Astrocyte of the spinal cord (primary cell): ENCODE results near the gene ACKR1.

Experiments
- DNase-seq: peaks from one replicate; pipeline ENCODE4 v3.0.0; 2011; ENCODE audit warnings: low read depth, low spot score
- H3K4me3 ChIP-seq: 2 replicates; pipeline ENCODE4 v1.5.1; 2011; ENCODE audit warnings: low read depth, mild to moderate bottlenecking, low read length, moderate library complexity
- CTCF ChIP-seq: IDR thresholded peaks from 2 replicates; pipeline ENCODE4 v1.5.1; 2012; ENCODE audit warnings: low read depth, mild to moderate bottlenecking, low read length, inconsistent platforms
- in situ Hi-C: cut with HindIII; loops from 2 replicates; pipeline ENCODE4 v1.10.0; 2017; ENCODE audit warnings: low sequenced_read_pairs

ACKR1 gene

GRCh38 chr1:159218649-159219636 is 14.3 kb downstream of the ACKR1 start:
- H3K4me3 ChIP-seq: no peak overlapping the region
- no peak for DNase-seq
- no peak for TF ChIP-seq CTCF
- in situ Hi-C loops: no loop called here

GRCh38 chr1:159222075-159222865 is 17.6 kb downstream of the ACKR1 start:
- no peak for TF ChIP-seq CTCF
- in situ Hi-C loops: no loop called here
- H3K4me3 ChIP-seq: no peak overlapping the region
- no peak for DNase-seq

- DNase-seq: no peak
- in situ Hi-C loops: no loop called here
- no peak for TF ChIP-seq CTCF
- no peak overlapping the region for H3K4me3 ChIP-seq
Observed at GRCh38 chr1:159223004-159223403, 18.3 kb downstream of the ACKR1 start.

- TF ChIP-seq CTCF: no peak
- DNase-seq: no peak
- in situ Hi-C loops: no loop called here
- no peak overlapping the region for H3K4me3 ChIP-seq
Observed at GRCh38 chr1:159228554-159228953, 23.9 kb downstream of the ACKR1 start.

- no peak for DNase-seq
- H3K4me3 ChIP-seq: no peak overlapping the region
- in situ Hi-C loops: no loop called here
- no peak for TF ChIP-seq CTCF
Observed at GRCh38 chr1:159229260-159229885, 24.7 kb downstream of the ACKR1 start.

- no peak for TF ChIP-seq CTCF
- in situ Hi-C loops: no loop called here
- H3K4me3 ChIP-seq: no peak overlapping the region
- DNase-seq: no peak
Observed at GRCh38 chr1:159229896-159230295, 25.2 kb downstream of the ACKR1 start.
